HEK293 (cell line): ENCODE results near the gene VASN.
A peak's percentile ranks its signal among the peaks of the same experiment; 100 is the strongest.

ENCODE experiments used
- CTCF ChIA-PET: fragments of 350-600 bp; formaldehyde crosslinking; extraction: SDS; loops from one replicate; lab custom pipeline; 2021; ENCODE audit warnings: antibody characterized with exemption; lab: Yijun Ruan, JAX
- POLR2A ChIA-PET: fragments of 300-600 bp; formaldehyde crosslinking; extraction: SDS; loops from one replicate; lab custom pipeline; 2020; ENCODE audit warnings: antibody characterized with exemption, inconsistent platforms; lab: Yijun Ruan, JAX
- H3K27ac ChIP-seq: fragments of 200-500 bp; sonication (Bioruptor generic); 2 replicates; pipeline ENCODE4 v1.5.1; 2014; ENCODE audit warnings: low read depth, low read length, control low read depth, inconsistent platforms; ENCODE audit errors: extremely low read depth
- H3K36me3 ChIP-seq, 2 experiments: fragments of 200-500 bp in 1 of 2; sonication (Bioruptor generic) in 1 of 2; 1 replicate in 1 of 2; 2 replicates in 1 of 2; pipeline ENCODE4 v1.5.1; 2014 to 2017; ENCODE audit warnings: inconsistent platforms in 2 of 2, low read length in 2 of 2; ENCODE audit not compliant: control insufficient read depth in 2 of 2, insufficient read depth in 1 of 2
- H3K4me1 ChIP-seq: fragments of 200-500 bp; sonication (Bioruptor generic); 2 replicates; pipeline ENCODE4 v1.5.1; 2014; ENCODE audit warnings: mild to moderate bottlenecking, low read length, inconsistent platforms; ENCODE audit not compliant: control insufficient read depth, insufficient read depth
- H3K4me3 ChIP-seq: 2 replicates; pipeline ENCODE4 v1.5.1; 2011; ENCODE audit warnings: low read depth, mild to moderate bottlenecking, control low read depth, low read length, moderate library complexity
- H3K9me3 ChIP-seq: fragments of 200-500 bp; sonication (Bioruptor generic); 2 replicates; pipeline ENCODE4 v1.5.1; 2014; ENCODE audit warnings: low read depth, low read length, inconsistent platforms; ENCODE audit not compliant: control insufficient read depth, insufficient read depth
- GLIS2 ChIP-seq: fragments of 450-650 bp; formaldehyde crosslinking; IDR thresholded peaks from 2 replicates; pipeline ENCODE4 v1.5.1; 2016; ENCODE audit warnings: missing biosample characterization, missing genetic modification characterization
- PRDM1 ChIP-seq: fragments of 450-650 bp; formaldehyde crosslinking; IDR thresholded peaks from 2 replicates; pipeline ENCODE4; 2016; ENCODE audit warnings: missing biosample characterization, missing genetic modification characterization
- SETDB1 ChIP-seq: IDR thresholded peaks from one replicate; pipeline ENCODE4 v1.6.1; 2017; ENCODE audit warnings: mild to moderate bottlenecking, low read length, moderate library complexity, mixed read lengths; ENCODE audit not compliant: insufficient read length
- ZBTB21 ChIP-seq: fragments of 450-650 bp; formaldehyde crosslinking; IDR thresholded peaks from 2 replicates; pipeline ENCODE4 v1.5.1; 2017; ENCODE audit warnings: missing biosample characterization, missing genetic modification characterization
- ZBTB44 ChIP-seq: fragments of 450-650 bp; IDR thresholded peaks from 2 replicates; pipeline ENCODE4 v1.5.1; 2018; ENCODE audit warnings: missing biosample characterization, mild to moderate bottlenecking, missing genetic modification characterization
- ZBTB49 ChIP-seq: fragments of 450-650 bp; formaldehyde crosslinking; IDR thresholded peaks from 2 replicates; pipeline ENCODE4 v1.5.1; 2016; ENCODE audit warnings: missing biosample characterization, missing genetic modification characterization, low read depth
- ZBTB8A ChIP-seq: fragments of 450-650 bp; formaldehyde crosslinking; IDR thresholded peaks from 2 replicates; pipeline ENCODE4 v1.5.1; 2016; ENCODE audit warnings: missing biosample characterization, missing genetic modification characterization
- ZNF146 ChIP-seq: fragments of 450-650 bp; formaldehyde crosslinking; IDR thresholded peaks from 2 replicates; pipeline ENCODE4 v1.5.1; 2016; ENCODE audit warnings: missing biosample characterization, missing genetic modification characterization
- ZNF16 ChIP-seq: fragments of 450-650 bp; formaldehyde crosslinking; IDR thresholded peaks from 2 replicates; pipeline ENCODE4 v1.5.1; 2016; ENCODE audit warnings: low read depth, missing biosample characterization, missing genetic modification characterization
- ZNF2 ChIP-seq: fragments of 450-650 bp; formaldehyde crosslinking; IDR thresholded peaks from 2 replicates; pipeline ENCODE4 v1.5.1; 2016; ENCODE audit warnings: missing biosample characterization, missing genetic modification characterization
- ZNF324 ChIP-seq: fragments of 450-650 bp; formaldehyde crosslinking; IDR thresholded peaks from 2 replicates; pipeline ENCODE4 v1.5.1; 2016; ENCODE audit warnings: missing biosample characterization, missing genetic modification characterization
- ZNF37A ChIP-seq: fragments of 450-650 bp; IDR thresholded peaks from 2 replicates; pipeline ENCODE4 v1.5.1; 2018; ENCODE audit warnings: missing biosample characterization, missing genetic modification characterization
- ZNF391 ChIP-seq: fragments of 450-650 bp; formaldehyde crosslinking; IDR thresholded peaks from 2 replicates; pipeline ENCODE4 v1.5.1; 2016; ENCODE audit warnings: low read depth, missing biosample characterization, missing genetic modification characterization, borderline replicate concordance
- ZNF513 ChIP-seq: fragments of 450-650 bp; IDR thresholded peaks from 2 replicates; pipeline ENCODE4 v1.5.1; 2018; ENCODE audit warnings: missing biosample characterization, missing genetic modification characterization
- ZNF660 ChIP-seq: fragments of 450-650 bp; IDR thresholded peaks from 2 replicates; pipeline ENCODE4 v1.5.1; 2018; ENCODE audit warnings: missing biosample characterization, mild to moderate bottlenecking, missing genetic modification characterization
- ZNF670 ChIP-seq: fragments of 450-650 bp; formaldehyde crosslinking; IDR thresholded peaks from 2 replicates; pipeline ENCODE4 v1.5.1; 2016; ENCODE audit warnings: missing biosample characterization, missing genetic modification characterization, low read depth
- ZNF747 ChIP-seq: fragments of 450-650 bp; formaldehyde crosslinking; IDR thresholded peaks from 2 replicates; pipeline ENCODE4 v1.5.1; 2016; ENCODE audit warnings: missing biosample characterization, missing genetic modification characterization
- ZNF768 ChIP-seq: fragments of 450-650 bp; formaldehyde crosslinking; IDR thresholded peaks from 2 replicates; pipeline ENCODE4 v1.5.1; 2018; ENCODE audit warnings: missing biosample characterization, mild to moderate bottlenecking, missing genetic modification characterization
- ZNF777 ChIP-seq: fragments of 450-650 bp; formaldehyde crosslinking; IDR thresholded peaks from 2 replicates; pipeline ENCODE4 v1.5.1; 2017; ENCODE audit warnings: missing biosample characterization, missing genetic modification characterization, borderline replicate concordance
- ZNF837 ChIP-seq: fragments of 450-650 bp; formaldehyde crosslinking; IDR thresholded peaks from 2 replicates; pipeline ENCODE4 v1.5.1; 2016; ENCODE audit warnings: missing biosample characterization, missing genetic modification characterization
- ZSCAN5A ChIP-seq: fragments of 450-650 bp; formaldehyde crosslinking; IDR thresholded peaks from 2 replicates; pipeline ENCODE4 v1.5.1; 2016; ENCODE audit warnings: missing biosample characterization, missing genetic modification characterization

VASN gene

GRCh38 chr16:4404247-4404966 is 32.8 kb downstream of the VASN start (continued):
- TF ChIP-seq ZBTB49 (no peak), ZNF747 (tag by site-specific recombination) (no peak)

DNA sequence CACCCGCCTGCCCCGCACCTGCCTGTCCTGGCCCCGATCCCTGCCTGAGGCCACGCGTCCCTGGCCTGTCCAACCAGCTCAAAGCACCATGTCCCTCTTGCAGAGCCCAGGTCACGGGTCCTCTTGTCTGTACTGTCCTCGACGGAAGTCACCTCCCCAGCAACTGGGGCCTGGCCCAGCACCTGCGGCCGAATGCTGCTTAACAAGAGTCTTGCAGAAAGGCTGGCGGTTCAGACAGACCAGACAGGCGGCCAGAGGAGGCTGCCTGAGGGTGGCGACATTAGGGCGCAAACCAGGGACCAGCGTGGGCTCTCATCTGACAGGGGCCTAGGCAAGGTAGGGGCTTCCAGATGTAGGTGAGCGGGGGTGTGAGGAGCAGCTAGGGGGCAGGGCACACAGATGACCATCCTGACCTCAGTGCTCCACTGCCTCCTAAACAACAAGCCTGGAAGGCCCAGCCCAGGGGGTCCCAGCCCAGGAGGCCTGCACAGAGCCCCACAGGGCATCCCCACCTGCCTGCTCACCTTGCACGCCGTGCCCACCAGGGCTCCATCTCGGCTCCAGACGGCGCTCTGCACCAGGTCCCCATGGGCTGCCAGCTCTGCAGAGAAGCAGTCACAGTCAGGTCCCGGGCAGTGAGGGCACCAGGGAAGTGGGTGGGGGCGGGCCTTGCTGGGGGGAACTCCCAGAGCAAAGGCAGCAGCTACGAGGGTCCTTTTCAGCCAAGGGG is 33.5 kb downstream of the VASN start:
- Histone ChIP-seq H3K27ac (no peak overlapping the region), H3K4me3 (no peak overlapping the region), H3K4me1 (no peaks in the 10 kb centered on the region), H3K9me3 (no peaks in the 10 kb centered on the region), H3K36me3 (peaks cover 5 to 75% of the 10 kb centered on the region in 2 experiments; a peak in 2 of 3 replicates)
- CTCF ChIA-PET = interaction anchor here (0.6 to 7.4 kb wide), 27 partner anchors 10 to 1271 kb away, joined by 3 to 135 read pairs (median 5); partner anchors contain the start of genes CORO7, PAM16 and TFAP4
- POLR2A ChIA-PET = interaction anchor here (0.9 kb wide), 1 partner anchor 11 kb away, joined by 3 read pairs; no protein-coding TSS in a partner anchor
- peak; percentile 51 for TF ChIP-seq GLIS2 (tag by site-specific recombination)
- no peak for TF ChIP-seq SETDB1
- TF ChIP-seq, all 188 proteins: peak for 1

DNA sequence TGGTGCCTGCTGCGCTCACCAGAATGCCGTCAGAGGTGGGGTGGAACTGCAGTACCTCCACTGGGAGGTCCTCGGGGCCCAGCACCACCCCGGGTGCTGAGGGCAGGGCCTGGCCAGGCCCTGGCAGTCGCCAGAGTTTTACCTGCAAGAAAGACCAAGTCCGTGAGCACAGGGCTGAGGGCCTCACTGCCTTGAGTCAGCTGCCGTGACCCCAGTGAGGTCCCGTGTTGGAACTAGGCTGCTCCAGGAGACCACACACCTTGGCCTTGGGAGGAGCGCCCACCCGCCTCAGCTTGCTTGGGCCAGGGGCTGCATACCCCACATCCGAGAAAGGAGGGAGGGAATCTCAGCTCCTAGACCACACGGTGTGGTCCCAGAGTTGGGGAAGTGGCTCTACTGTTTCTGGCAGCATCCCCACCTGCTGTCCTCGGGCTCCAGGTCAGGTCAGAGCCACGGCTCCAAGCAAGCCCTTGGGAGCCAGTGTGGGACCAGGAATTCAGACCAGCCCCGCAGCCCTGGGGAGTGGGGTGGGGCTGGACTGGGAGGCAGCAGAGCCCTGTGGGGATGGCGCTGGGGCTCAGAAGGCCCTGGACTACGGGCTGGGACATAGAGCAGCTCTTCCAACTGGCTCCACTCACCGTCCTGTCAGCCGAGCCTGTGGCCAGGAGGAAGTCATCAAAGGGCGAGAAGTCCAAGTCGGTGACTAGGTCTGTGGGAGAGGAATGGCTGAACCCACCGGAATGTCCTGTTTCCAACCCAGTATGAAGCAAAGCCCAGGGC is 36.1 kb downstream of the VASN start:
- TF ChIP-seq ZNF670 (tag by site-specific recombination) (no peak), ZBTB44 (tag by site-specific recombination) (no peak), ZNF768 (tag by site-specific recombination) (no peak), ZSCAN5A (no peak), ZNF391 (tag by site-specific recombination) (no peak), ZBTB21 (no peak), ZNF660 (tag by site-specific recombination) (no peak), ZNF16 (no peak), ZNF837 (no peak), ZNF324 (tag by site-specific recombination) (no peak), ZBTB8A (no peak), ZNF146 (tag by site-specific recombination) (no peak), ZNF2 (no peak), ZNF513 (tag by site-specific recombination) (no peak), ZNF37A (tag by site-specific recombination) (no peak), ZNF777 (tag by site-specific recombination) (no peak), PRDM1 (no peak)
- Histone ChIP-seq H3K9me3 (no peaks in the 10 kb centered on the region), H3K36me3 (peaks cover 5 to 80% of the 10 kb centered on the region in 2 experiments; a peak in 2 of 3 replicates), H3K4me1 (no peaks in the 10 kb centered on the region; the same call in 1 of the 2 replicates), H3K27ac (no peak overlapping the region), H3K4me3 (no peak overlapping the region)
- POLR2A ChIA-PET = no interaction called here
- CTCF ChIA-PET = no interaction called here
